Activated T-helper 1 cell treated with anti-CD3 and anti-CD28 coated beads, Interleukin-12 subunit alpha, Interleukin-12 subunit beta, Interleukin-2, Interleukin-4 antibody, amounts not matched to agents 30 ng/mL and 10 ng/mL and 1 ng/mL, durations not matched to agents 14 hours and 24 hours and 36 hours (primary cell): ENCODE results near the gene FARS2. TPM values are rescaled to one million over a fixed set of nuclear protein-coding genes. Genes with fewer than 3 reads are reported as not detected.

Experiments
- DNase-seq: peaks from one replicate; pipeline ENCODE4 v3.0.0; 2021; ENCODE audit warnings: low spot score
- H3K27ac Mint-ChIP-seq: one replicate; pipeline ENCODE4 v1.8.0; 2021; ENCODE audit warnings: mild to moderate bottlenecking, mixed read lengths
- H3K27me3 Mint-ChIP-seq: one replicate; pipeline ENCODE4 v1.8.0; 2022; ENCODE audit warnings: mild to moderate bottlenecking, moderate library complexity, mixed read lengths; ENCODE audit not compliant: insufficient read depth
- H3K36me3 Mint-ChIP-seq: one replicate; pipeline ENCODE4 v1.8.0; 2021; ENCODE audit warnings: low read depth, mixed read lengths
- H3K4me1 Mint-ChIP-seq: one replicate; pipeline ENCODE4 v1.8.0; 2021; ENCODE audit warnings: low read depth, mixed read lengths
- H3K4me3 Mint-ChIP-seq: one replicate; pipeline ENCODE4 v1.8.0; 2021; ENCODE audit warnings: mild to moderate bottlenecking, moderate library complexity, mixed read lengths
- H3K9me3 Mint-ChIP-seq: one replicate; pipeline ENCODE4 v1.8.0; 2021; ENCODE audit warnings: mixed read lengths
- intact Hi-C: fragments of 100-400 bp; cut with micrococcal nuclease; formaldehyde crosslinking; loops from one replicate; pipeline ENCODE4 v1.15.1; 2024
- total RNA-seq: library from RNA; stranded (reverse); gene quantifications from 2 replicates; pipeline ENCODE4 v1.2.3, GENCODE V29; 2022

FARS2 gene
- total RNA-seq, 1 donor from 2014 or later = 23.8 TPM

DNA sequence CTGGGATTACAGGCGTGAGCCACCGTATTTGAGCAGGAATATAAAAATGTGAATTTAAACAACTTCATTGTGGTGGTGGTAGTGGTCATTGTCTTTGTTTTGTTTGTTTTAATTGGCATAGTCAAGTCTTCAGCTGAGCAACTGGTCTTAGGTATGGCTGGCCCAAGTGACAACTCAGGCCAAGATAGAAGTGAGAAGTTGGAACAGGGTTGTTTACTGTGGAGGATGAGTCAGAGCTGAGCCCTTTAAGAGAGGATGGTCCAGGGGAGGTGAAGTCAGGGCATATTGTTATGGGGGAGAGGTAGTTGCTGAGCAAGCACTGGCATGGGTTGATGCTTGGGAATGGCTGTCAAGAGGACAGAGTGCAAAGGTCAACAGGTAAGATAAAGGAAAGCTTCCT, 308.2 kb downstream of the FARS2 start:
- Mint-ChIP-seq H3K9me3 (no peaks in the 10 kb centered on the region), H3K4me1 (no peaks in the 10 kb centered on the region), H3K27me3 (no peaks in the 10 kb centered on the region), H3K27ac (no peak overlapping the region), H3K4me3 (no peak overlapping the region), H3K36me3 (peaks cover 2% of the 10 kb centered on the region)
- no peak for DNase-seq
- intact Hi-C loops = no loop called here

DNA sequence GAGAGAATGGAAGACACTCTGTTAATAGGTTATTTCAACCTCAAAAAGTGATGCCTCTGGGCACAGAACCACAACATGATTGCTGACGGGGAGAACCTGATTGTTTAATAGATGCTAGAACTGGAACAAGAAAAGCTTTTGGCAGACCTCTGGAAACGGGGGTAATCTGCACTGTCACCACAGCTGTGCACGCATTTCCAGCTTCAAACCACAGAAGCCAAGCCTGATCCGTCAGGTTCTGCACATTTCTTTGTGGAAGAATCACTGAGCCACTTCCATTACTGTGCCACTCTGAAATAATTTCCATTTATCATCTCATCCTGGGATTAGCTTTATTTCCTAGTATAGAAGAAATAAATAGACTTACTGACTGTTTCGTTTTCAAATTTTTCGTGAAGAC, 309.3 kb downstream of the FARS2 start:
- Mint-ChIP-seq H3K27ac (no peak overlapping the region), H3K36me3 (peaks cover 2% of the 10 kb centered on the region), H3K4me1 (no peaks in the 10 kb centered on the region), H3K27me3 (no peaks in the 10 kb centered on the region), H3K9me3 (no peaks in the 10 kb centered on the region), H3K4me3 (no peak overlapping the region)
- intact Hi-C loops = no loop called here
- no peak for DNase-seq

DNA sequence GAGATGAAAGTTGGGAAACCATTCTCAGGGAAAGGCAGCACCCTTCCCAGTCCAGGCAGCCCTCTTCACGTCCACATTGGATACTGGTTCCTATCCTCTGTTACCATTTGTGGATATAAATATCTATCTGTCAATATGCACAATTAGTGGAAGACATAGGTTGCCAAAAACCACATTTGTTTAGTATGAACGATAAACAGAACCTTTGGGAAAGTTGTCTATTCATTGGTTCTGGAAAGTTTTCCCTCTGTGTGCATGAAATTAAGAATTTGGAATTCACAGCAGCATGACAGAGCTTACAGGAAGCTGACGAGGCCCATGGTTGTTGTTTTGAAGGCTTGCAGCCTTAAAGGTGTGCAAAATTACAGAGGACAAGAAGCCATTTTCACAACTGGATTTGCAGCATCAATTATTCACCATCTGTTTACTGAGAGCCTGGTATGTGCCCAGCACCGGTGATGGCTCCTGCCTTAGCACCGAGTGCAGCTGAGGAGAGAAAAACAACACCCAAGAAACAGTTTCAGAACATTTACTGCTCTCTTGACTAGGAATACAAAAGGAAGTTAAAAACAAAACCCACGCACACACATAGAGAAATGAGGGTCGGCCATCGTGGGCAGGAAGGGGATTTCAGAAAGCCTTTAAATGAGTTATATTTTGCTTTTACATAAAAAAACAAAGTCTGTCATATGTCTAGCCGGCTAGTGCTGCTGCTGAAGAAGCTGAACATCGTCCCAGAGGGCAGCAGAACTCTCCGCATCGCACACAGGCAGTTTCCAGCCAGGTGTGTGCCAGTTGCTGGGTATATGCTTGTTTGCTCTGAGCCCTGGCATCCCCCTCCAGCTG, 319.6 kb downstream of the FARS2 start:
- intact Hi-C loops = no loop called here

DNA sequence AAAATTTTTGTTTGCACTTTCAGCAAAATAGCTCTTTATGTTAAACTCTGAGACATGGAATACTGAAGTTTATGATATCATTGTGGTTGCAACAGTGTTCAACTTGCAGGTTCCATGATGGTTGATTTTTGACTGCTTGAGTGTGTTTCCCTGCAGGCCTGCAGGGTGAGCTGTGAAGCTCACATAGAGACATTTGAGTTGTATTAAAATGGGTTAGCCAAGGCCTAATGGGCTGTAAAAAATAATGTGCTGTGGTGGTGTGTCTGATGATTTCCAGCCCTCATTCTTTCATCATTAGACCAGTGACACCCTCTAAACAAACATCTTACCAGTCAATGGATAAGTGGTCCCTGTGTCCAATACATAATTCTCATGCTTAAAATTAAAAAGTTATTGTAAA, 321.4 kb downstream of the FARS2 start:
- intact Hi-C loops = no loop called here
- H3K27me3 Mint-ChIP-seq = no peaks in the 10 kb centered on the region
- no peak for DNase-seq
- no peak overlapping the region for H3K27ac Mint-ChIP-seq
- H3K4me1 Mint-ChIP-seq = peaks cover 6% of the 10 kb centered on the region
- peaks cover 1% of the 10 kb centered on the region for H3K36me3 Mint-ChIP-seq
- no peak overlapping the region for H3K4me3 Mint-ChIP-seq
- peaks cover 14% of the 10 kb centered on the region for H3K9me3 Mint-ChIP-seq

More for the DNA sequence above, 319.6 kb downstream of the FARS2 start:
- H3K9me3 Mint-ChIP-seq = peaks cover 8% of the 10 kb centered on the region
- H3K36me3 Mint-ChIP-seq = peaks cover 1% of the 10 kb centered on the region
- no peak overlapping the region for H3K4me3 Mint-ChIP-seq
- H3K27me3 Mint-ChIP-seq = no peaks in the 10 kb centered on the region
- no peak overlapping the region for H3K27ac Mint-ChIP-seq
- H3K4me1 Mint-ChIP-seq = peaks cover 6% of the 10 kb centered on the region
- no peak for DNase-seq

DNA sequence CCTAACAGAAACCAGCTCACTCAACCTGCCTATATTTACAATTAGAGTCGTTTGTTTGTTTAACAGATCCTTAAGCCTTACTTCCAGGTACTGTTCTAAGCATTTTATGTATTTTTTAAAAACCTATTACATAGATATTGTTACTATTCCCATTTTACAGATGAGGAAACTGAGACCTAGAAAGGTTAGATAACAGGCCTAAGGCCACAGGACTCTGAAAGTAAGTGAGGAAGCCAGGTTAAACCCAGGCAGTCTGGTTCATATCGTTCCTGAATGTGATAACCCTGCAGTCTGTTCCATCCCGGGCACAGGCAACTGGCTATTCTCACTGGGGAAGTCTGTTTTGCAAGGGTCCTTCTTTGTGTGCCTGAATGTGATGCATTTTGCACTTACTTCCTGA, 322.2 kb downstream of the FARS2 start:
- DNase-seq = no peak
- no peak overlapping the region for H3K4me3 Mint-ChIP-seq
- intact Hi-C loops = no loop called here
- peaks cover 1% of the 10 kb centered on the region for H3K36me3 Mint-ChIP-seq
- peaks cover 14% of the 10 kb centered on the region for H3K9me3 Mint-ChIP-seq
- no peak overlapping the region for H3K27ac Mint-ChIP-seq
- H3K27me3 Mint-ChIP-seq = no peaks in the 10 kb centered on the region
- peaks cover 6% of the 10 kb centered on the region for H3K4me1 Mint-ChIP-seq

DNA sequence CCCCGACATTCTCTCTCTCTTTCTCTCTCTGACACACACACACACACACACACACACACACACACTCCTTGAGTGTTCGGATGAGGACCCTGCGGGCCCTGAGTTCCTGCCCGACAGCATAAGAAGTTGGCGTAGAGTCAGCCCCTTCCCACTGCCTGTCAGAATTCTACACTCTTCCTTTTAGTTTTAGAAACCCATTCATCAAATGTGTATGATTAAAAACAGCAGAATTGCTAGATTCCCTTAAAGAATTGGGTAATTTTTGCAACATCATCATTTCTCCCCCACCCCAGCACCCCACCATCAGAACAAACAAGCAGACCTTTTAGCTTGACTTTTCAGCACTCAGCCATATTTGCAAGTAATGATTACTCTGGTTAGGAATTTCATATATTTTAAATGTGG, 322.8 kb downstream of the FARS2 start:
- no peaks in the 10 kb centered on the region for H3K27me3 Mint-ChIP-seq
- intact Hi-C loops = no loop called here

DNA sequence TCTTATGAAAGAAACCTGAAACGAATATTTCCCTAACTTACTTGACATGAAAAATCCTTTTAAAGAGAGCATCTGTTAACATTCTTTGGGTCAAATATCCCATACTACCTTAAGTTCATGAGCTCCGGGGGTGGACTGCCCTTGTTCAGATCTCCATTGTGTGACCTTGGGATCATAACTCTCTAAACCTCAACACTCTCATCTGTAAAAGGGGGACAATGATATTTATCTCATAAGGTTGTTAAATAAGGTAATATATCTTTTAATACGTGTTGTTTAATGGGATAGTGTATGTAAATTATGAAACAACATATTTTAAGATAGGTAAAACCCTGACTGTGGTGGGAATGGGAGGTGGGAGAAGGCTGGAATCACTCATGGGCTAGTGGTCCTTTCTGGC, 326.3 kb downstream of the FARS2 start:
- Mint-ChIP-seq H3K27ac (no peak overlapping the region), H3K4me3 (no peak overlapping the region), H3K4me1 (no peaks in the 10 kb centered on the region), H3K27me3 (no peaks in the 10 kb centered on the region), H3K9me3 (peaks cover 14% of the 10 kb centered on the region), H3K36me3 (peaks cover 1% of the 10 kb centered on the region)
- intact Hi-C loops = no loop called here
- DNase-seq = no peak

More for the DNA sequence above, 322.8 kb downstream of the FARS2 start:
- Mint-ChIP-seq H3K27ac (no peak overlapping the region), H3K4me1 (peaks cover 6% of the 10 kb centered on the region), H3K9me3 (peaks cover 14% of the 10 kb centered on the region), H3K4me3 (no peak overlapping the region), H3K36me3 (peaks cover 1% of the 10 kb centered on the region)
- DNase-seq = no peak

DNA sequence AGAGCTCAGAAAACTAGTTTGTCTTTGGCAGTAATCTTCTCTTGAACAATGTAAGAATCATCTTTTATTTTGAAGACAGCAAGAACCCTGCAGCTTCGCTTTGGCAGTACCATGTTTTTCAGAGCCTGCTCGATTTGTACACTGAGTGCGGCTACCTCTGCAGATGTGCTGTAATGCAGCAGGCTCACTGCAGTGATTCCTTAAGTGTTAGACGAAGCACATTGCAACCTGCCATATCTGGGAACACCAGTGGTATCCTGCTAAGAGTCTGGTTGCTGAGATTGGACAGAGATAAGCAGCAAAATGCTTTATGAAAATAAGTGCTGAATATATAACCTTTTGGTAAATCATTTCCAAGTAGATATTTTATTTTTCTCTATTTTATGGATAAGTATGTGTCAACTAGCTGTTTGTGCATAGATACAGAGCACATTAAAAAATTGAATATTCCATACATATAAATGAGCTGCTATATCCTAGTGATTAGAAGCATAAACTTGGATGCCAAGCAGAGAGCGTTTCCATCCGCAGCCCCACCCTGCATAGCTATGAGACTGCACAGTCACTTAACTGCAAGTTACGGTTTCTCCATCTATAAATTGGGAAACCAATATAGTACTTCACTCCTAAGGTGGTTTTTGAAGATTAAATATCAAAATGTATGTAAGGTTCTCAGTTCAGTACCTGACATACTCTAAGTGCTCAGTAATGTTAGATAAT, 328.3 kb downstream of the FARS2 start:
- intact Hi-C loops = no loop called here

DNA sequence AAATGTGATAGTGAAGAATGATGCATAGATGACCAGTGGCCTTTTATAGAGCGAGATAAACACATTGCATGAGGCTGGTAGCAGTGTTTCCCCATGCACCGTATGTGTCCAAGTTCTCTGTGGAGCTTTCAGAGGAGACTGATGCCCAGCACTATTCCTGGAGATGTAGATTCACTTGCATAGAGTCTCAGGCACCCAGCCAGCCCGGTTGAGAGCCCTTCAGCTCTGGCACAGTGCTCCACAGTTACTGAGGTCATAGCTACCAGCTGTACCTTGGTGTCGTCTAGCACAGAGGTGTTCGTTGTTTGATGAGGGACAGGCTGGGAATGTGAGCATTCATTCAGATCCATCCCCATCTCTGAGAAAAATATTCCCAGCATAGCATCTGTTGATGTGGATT, 328.9 kb downstream of the FARS2 start:
- peaks cover 14% of the 10 kb centered on the region for H3K9me3 Mint-ChIP-seq
- H3K4me3 Mint-ChIP-seq = no peak overlapping the region
- intact Hi-C loops = no loop called here
- H3K4me1 Mint-ChIP-seq = no peaks in the 10 kb centered on the region
- H3K27me3 Mint-ChIP-seq = no peaks in the 10 kb centered on the region
- peaks cover 1% of the 10 kb centered on the region for H3K36me3 Mint-ChIP-seq
- H3K27ac Mint-ChIP-seq = no peak overlapping the region
- no peak for DNase-seq

More for the DNA sequence above, 328.3 kb downstream of the FARS2 start:
- Mint-ChIP-seq H3K36me3 (peaks cover 1% of the 10 kb centered on the region), H3K27ac (no peak overlapping the region), H3K4me1 (no peaks in the 10 kb centered on the region), H3K9me3 (peaks cover 14% of the 10 kb centered on the region), H3K27me3 (no peaks in the 10 kb centered on the region), H3K4me3 (no peak overlapping the region)
- DNase-seq = no peak

DNA sequence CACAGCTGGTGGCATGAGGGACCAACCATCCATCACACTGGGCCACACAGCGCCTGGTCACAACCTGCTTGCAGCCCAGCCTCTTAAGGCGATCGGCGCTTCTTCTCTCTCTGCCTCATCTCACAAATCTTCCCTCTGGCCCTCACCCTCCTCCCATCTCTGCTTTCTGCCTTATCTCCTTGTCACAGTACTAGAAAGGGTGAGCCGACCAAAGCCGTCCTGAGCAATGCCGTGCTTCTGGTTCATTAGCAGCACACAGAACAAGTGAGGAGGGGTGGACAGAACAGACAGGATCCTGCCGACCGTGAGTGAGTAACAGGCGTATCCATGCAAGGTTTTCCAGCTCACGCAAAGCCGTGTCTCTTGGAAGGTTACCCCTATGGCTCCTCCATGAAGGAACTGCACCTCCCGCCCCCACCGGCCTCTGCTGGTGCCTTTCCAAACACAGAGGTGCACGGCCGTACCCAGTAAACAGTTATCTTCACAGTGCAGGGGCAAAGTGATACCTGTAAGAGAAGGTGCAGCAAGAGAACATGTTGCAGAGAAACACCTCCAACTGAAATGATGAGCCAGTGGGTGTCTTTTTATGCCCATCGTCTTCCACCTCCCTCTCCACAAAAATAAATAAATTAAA, 331.7 kb downstream of the FARS2 start:
- no peak overlapping the region for H3K4me3 Mint-ChIP-seq
- no peak overlapping the region for H3K27ac Mint-ChIP-seq
- intact Hi-C loops = no loop called here
- H3K9me3 Mint-ChIP-seq = no peaks in the 10 kb centered on the region
- H3K36me3 Mint-ChIP-seq = no peaks in the 10 kb centered on the region
- no peaks in the 10 kb centered on the region for H3K27me3 Mint-ChIP-seq
- no peak for DNase-seq
- H3K4me1 Mint-ChIP-seq = no peaks in the 10 kb centered on the region

DNA sequence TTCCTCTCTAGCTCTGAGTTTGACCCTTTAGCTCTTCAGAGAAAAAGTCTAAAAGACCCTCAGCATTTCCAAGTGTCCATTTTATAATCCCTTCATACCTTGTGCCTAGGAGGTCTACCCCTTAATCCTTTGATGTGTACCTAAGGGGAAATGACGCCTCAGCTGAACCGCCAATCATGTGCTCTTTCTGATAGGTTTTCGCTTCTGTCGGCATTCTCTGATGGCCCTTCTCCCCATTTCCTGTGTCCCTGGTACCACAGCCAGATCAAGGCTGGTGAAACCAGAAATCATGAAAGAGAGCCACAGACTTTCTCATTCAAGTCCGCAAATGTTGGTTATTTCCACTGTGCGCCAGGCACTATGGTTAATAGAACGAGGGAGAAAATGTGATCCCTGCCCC, 333.9 kb downstream of the FARS2 start:
- no peaks in the 10 kb centered on the region for H3K27me3 Mint-ChIP-seq
- no peaks in the 10 kb centered on the region for H3K36me3 Mint-ChIP-seq
- DNase-seq = no peak
- H3K9me3 Mint-ChIP-seq = no peaks in the 10 kb centered on the region
- H3K4me1 Mint-ChIP-seq = no peaks in the 10 kb centered on the region
- intact Hi-C loops = no loop called here
- H3K4me3 Mint-ChIP-seq = no peak overlapping the region
- H3K27ac Mint-ChIP-seq = no peak overlapping the region

DNA sequence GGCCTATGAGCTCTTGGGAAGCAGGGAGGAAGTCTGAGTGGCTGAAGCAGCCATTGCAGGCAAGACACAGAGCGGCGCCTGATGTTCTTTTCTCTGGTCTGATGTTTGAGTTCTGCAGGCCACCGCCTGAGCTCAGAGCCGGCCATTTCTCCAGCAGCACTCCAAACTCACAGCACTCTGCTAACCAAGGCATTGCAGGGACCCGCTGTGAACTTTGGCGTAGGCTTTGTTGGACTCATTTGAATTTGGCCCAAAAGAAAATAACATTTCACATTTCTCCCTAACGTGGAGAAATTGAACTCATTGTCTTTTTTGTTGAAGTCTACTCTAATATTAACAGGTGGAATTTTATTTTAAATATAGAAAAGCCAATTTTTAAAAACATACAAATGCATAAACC, 336.1 kb downstream of the FARS2 start:
- intact Hi-C loops = no loop called here
- no peak overlapping the region for H3K4me3 Mint-ChIP-seq
- no peaks in the 10 kb centered on the region for H3K4me1 Mint-ChIP-seq
- no peak overlapping the region for H3K27ac Mint-ChIP-seq
- no peak for DNase-seq
- no peaks in the 10 kb centered on the region for H3K27me3 Mint-ChIP-seq
- H3K36me3 Mint-ChIP-seq = no peaks in the 10 kb centered on the region
- H3K9me3 Mint-ChIP-seq = no peaks in the 10 kb centered on the region

DNA sequence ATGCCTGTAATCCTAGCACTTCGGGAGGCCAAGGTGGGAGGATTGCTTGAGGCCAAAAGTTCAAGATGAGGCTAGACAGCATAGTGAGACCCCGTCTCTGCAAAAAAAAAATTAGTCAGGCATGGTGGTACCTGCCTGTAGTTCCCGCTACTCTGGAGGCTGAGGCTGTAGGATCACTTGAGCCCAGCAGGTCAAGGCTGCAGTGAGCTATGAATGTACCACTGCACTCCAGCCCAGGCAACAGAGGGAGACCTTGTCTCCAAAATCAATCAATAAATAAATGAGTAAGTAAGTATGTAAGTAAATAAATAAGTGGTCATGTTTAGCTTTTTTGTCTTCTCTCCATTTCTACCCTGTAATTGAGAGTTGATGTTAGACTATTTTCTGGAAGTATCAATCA, 336.8 kb downstream of the FARS2 start:
- Mint-ChIP-seq H3K27me3 (no peaks in the 10 kb centered on the region), H3K4me1 (no peaks in the 10 kb centered on the region), H3K36me3 (no peaks in the 10 kb centered on the region), H3K4me3 (no peak overlapping the region), H3K27ac (no peak overlapping the region), H3K9me3 (no peaks in the 10 kb centered on the region)
- intact Hi-C loops = no loop called here
- no peak for DNase-seq
